ENCODE data around the gene EIF1B. TPM values are rescaled to one million over a fixed set of nuclear protein-coding genes. Genes with fewer than 3 reads are reported as not detected.
A peak's percentile ranks its signal among the peaks of the same experiment; 100 is the strongest.

EIF1B gene
- total and polyA plus RNA-seq, 2 of the 13 experiments (the other 11 are each of a cell fraction or from before 2014, with no cell fraction given): 12.7 to 29.1 TPM

DNA sequence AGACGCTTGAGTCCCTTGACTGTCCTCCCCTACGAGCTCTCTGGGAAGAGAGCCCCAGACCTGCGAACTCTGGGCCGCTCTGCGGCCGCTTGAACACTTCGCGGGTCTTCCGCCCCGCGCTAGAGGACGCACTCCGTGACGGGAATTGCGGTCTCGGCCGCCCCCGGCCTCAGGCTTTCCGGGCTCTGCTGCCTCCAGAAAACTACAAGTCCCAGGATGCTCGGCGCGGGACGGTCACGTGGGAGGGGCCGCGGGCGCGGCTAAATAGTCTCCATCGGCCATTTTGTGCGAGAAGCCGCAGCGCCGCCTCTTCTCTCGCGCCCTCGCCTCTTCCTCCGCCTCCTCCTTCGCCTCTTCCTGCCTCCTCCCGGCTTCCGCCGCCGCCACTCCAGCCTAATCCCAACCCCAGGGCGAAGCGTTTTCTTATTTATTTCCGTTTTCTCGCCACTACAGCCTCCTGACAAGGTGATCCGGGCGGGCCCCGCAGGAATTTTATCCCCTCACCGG is at the start of gene EIF1B (continued):
- TF ChIP-seq ZNF609 (CRISPR knock-in tag; IDR thresholded peaks at IDR 0.05; ENCODE audit: borderline replicate concordance) (no peak), HNRNPK (IDR thresholded peaks at IDR 0.05; ENCODE audit: low read depth, low read length, poor library complexity, severe bottlenecking) (no peak), RFXAP (CRISPR knock-in tag; IDR thresholded peaks at IDR 0.05; ENCODE audit: borderline replicate concordance) (peak; percentile 47), GLMP (CRISPR knock-in tag; IDR thresholded peaks at IDR 0.05; ENCODE audit: borderline replicate concordance) (no peak), RBAK (CRISPR knock-in tag; IDR thresholded peaks at IDR 0.05) (no peak), HNRNPH1 (optimal IDR thresholded peaks at IDR 0.05; ENCODE audit: low read depth, low read length) (no peak), ZNF672 (CRISPR knock-in tag; IDR thresholded peaks at IDR 0.05) (no peak), HHEX (CRISPR knock-in tag; IDR thresholded peaks at IDR 0.05) (no peak), ZKSCAN1 (IDR thresholded peaks at IDR 0.05; ENCODE audit: low read length) (no peak), BCLAF1 (IDR thresholded peaks at IDR 0.05) (no peak), HOXA7 (CRISPR knock-in tag; IDR thresholded peaks at IDR 0.05) (no peak), ZNF83 (CRISPR knock-in tag; IDR thresholded peaks at IDR 0.05; ENCODE audit: borderline replicate concordance) (no peak), ATF6 (CRISPR knock-in tag; conservative IDR thresholded peaks at IDR 0.05) (no peak), ZNF572 (CRISPR knock-in tag; IDR thresholded peaks at IDR 0.05) (no peak), ZSCAN31 (CRISPR knock-in tag; IDR thresholded peaks at IDR 0.05; ENCODE audit: low read depth) (no peak; the same call in none of the 2 replicates), MEIS1 (CRISPR knock-in tag; IDR thresholded peaks at IDR 0.05; ENCODE audit: borderline replicate concordance) (no peak), GATA4 (IDR thresholded peaks at IDR 0.05; ENCODE audit: borderline replicate concordance, low read depth) (no peak)
- TF ChIP-seq, protein P1, sequence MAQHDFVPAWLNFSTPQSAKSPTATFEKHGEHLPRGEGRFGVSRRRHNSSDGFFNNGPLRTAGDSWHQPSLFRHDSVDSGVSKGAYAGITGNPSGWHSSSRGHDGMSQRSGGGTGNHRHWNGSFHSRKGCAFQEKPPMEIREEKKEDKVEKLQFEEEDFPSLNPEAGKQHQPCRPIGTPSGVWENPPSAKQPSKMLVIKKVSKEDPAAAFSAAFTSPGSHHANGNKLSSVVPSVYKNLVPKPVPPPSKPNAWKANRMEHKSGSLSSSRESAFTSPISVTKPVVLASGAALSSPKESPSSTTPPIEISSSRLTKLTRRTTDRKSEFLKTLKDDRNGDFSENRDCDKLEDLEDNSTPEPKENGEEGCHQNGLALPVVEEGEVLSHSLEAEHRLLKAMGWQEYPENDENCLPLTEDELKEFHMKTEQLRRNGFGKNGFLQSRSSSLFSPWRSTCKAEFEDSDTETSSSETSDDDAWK (CRISPR knock-in tag; IDR thresholded peaks at IDR 0.05): no peak

Measured in HepG2 (cell line).